HCT116 (cell line): ENCODE data around the gene PPP3CB. TPM values are rescaled to one million over a fixed set of nuclear protein-coding genes. Genes with fewer than 3 reads are reported as not detected.

Source experiments
- ATAC-seq: fragments of 200-7000 bp; cut with Tn5 transposase; 2 replicates; pipeline ENCODE4 v1.9.1; 2020; ENCODE audit warnings: mild to moderate bottlenecking, moderate library complexity
- BruUV-seq: library from RNA; stranded (reverse); fragments of 400-500 nt; replicated peaks from 2 replicates; lab custom pipeline; 2021; lab: Mats Ljungman, UMichigan
- CTCF ChIA-PET: fragments of 300-600 bp; sonication (Branson Sonifier 250); formaldehyde crosslinking; loops from one replicate; lab custom pipeline; 2021; ENCODE audit warnings: antibody characterized with exemption; lab: Charles Lee
- POLR2A ChIA-PET: fragments of 300-600, 350-600 bp; sonication (Branson Sonifier 250); formaldehyde crosslinking; loops from one replicate; lab custom pipeline; 2021; ENCODE audit warnings: antibody characterized with exemption; lab: Charles Lee
- RAD21 ChIA-PET, 2 experiments: fragments of 300-600 bp; sonication (Branson Sonifier 250); formaldehyde crosslinking; loops; one replicate each; lab custom pipeline; 2023; ENCODE audit warnings: low total read pairs in 2 of 2; ENCODE audit not compliant: uncharacterized antibody in 2 of 2, unreplicated experiment in 2 of 2, low non-redundant PET in 1 of 2; lab: Charles Lee
- DNase-seq: peaks from one replicate; pipeline ENCODE4 v3.0.0-alpha.2; 2010; ENCODE audit warnings: low read depth, low spot score
- H2AFZ ChIP-seq: fragments of 200-600 bp; shearing (Covaris generic), sonication (generic); 2 replicates; pipeline ENCODE4 v1.6.1; 2017; ENCODE audit warnings: low read depth, mixed run types, mixed read lengths, antibody characterized with exemption, low read length; ENCODE audit not compliant: poor library complexity, severe bottlenecking
- H3K27ac ChIP-seq: 2 replicates; pipeline ENCODE4 v1.5.1; 2012; ENCODE audit warnings: low read depth, low read length
- H3K27me3 ChIP-seq: fragments of 200-600 bp; sonication (generic); 2 replicates; pipeline ENCODE4 v1.6.1; 2016; ENCODE audit warnings: mixed run types, low read length, mixed read lengths; ENCODE audit not compliant: insufficient read depth
- H3K36me3 ChIP-seq, 2 experiments: fragments of 200-500 bp in 1 of 2; fragments of 200-600 bp in 1 of 2; sonication (Bioruptor generic) in 1 of 2; sonication (generic) in 1 of 2; 2 replicates each; pipeline versions ENCODE4 v1.5.1 to v1.6.1; 2014 to 2016; ENCODE audit warnings: low read length in 2 of 2, inconsistent platforms in 1 of 2, mixed read lengths in 1 of 2, mixed run types in 1 of 2; ENCODE audit not compliant: insufficient read depth in 2 of 2, control insufficient read depth in 1 of 2
- H3K4me1 ChIP-seq, 2 experiments: fragments of 200-600 bp in 1 of 2; sonication (generic) in 1 of 2; 2 replicates each; pipeline versions ENCODE4 v1.5.1 to v1.6.1; 2012 to 2017; ENCODE audit warnings: low read length in 2 of 2, inconsistent platforms in 1 of 2, mild to moderate bottlenecking in 1 of 2, mixed read lengths in 1 of 2, mixed run types in 1 of 2, moderate library complexity in 1 of 2; ENCODE audit not compliant: insufficient read depth in 2 of 2, control insufficient read depth in 1 of 2
- H3K4me2 ChIP-seq: fragments of 200-600 bp; sonication (generic); 2 replicates; pipeline ENCODE4 v1.6.1; 2017; ENCODE audit warnings: mixed run types, low read length, mixed read lengths
- H3K4me3 ChIP-seq, 2 experiments: fragments of 200-600 bp in 1 of 2; sonication (generic) in 1 of 2; replicated peaks in 1 of 2; 2 replicates each; pipeline ENCODE4 v1.5.1; 2011 to 2016; ENCODE audit warnings: low read length in 2 of 2, control low read depth in 1 of 2, low read depth in 1 of 2, mild to moderate bottlenecking in 1 of 2, mixed read lengths in 1 of 2, mixed run types in 1 of 2
- H3K79me2 ChIP-seq: fragments of 200-600 bp; sonication (generic); 2 replicates; pipeline ENCODE4 v1.6.1; 2017; ENCODE audit warnings: mild to moderate bottlenecking, mixed run types, low read length, moderate library complexity, mixed read lengths; ENCODE audit not compliant: insufficient read depth
- H3K9ac ChIP-seq: fragments of 200-600 bp; sonication (generic); 2 replicates; pipeline ENCODE4 v1.6.1; 2016; ENCODE audit warnings: low read length, mixed read lengths
- H3K9me2 ChIP-seq: fragments of 200-600 bp; sonication (generic), shearing (Covaris generic); 2 replicates; pipeline ENCODE4 v1.6.1; 2017; ENCODE audit warnings: mixed run types, mild to moderate bottlenecking, moderate library complexity; ENCODE audit not compliant: insufficient read depth
- H3K9me3 ChIP-seq, 2 experiments: fragments of 200-500 bp in 1 of 2; fragments of 200-600 bp in 1 of 2; sonication (Bioruptor generic) in 1 of 2; sonication (generic) in 1 of 2; 2 replicates each; pipeline ENCODE4 v1.6.1; 2014 to 2017; ENCODE audit warnings: low read length in 2 of 2, mixed read lengths in 2 of 2, inconsistent platforms in 1 of 2, low read depth in 1 of 2, mild to moderate bottlenecking in 1 of 2, mixed run types in 1 of 2, moderate library complexity in 1 of 2; ENCODE audit not compliant: control insufficient read depth in 1 of 2, insufficient read depth in 1 of 2
- H4K20me1 ChIP-seq: fragments of 200-600 bp; sonication (generic), shearing (Covaris generic); 2 replicates; pipeline ENCODE4 v1.6.1; 2017; ENCODE audit warnings: mixed run types, mild to moderate bottlenecking, moderate library complexity; ENCODE audit not compliant: insufficient read depth
- CTCF ChIP-seq, 3 experiments: fragments of 200-600 bp in 1 of 3; sonication (generic) in 1 of 3; IDR thresholded peaks in 2 of 3; conservative IDR thresholded peaks in 1 of 3; 2 replicates each; pipeline ENCODE4 v1.5.1; 2012 to 2017; ENCODE audit warnings: low read depth in 2 of 3, low read length in 2 of 3, antibody characterized with exemption in 1 of 3, borderline replicate concordance in 1 of 3, control low read depth in 1 of 3, mild to moderate bottlenecking in 1 of 3, mixed read lengths in 1 of 3, mixed run types in 1 of 3, moderate library complexity in 1 of 3; ENCODE audit not compliant: insufficient read depth in 1 of 3
- FOSL1 ChIP-seq: IDR thresholded peaks from 2 replicates; pipeline ENCODE4 v1.6.1; 2012; ENCODE audit warnings: low read depth
- MAX ChIP-seq: IDR thresholded peaks from 2 replicates; pipeline ENCODE4 v1.6.1; 2012
- RAD21 ChIP-seq: IDR thresholded peaks from 2 replicates; pipeline ENCODE4 v1.6.1; 2012; ENCODE audit warnings: low read depth, mild to moderate bottlenecking
- REST ChIP-seq: IDR thresholded peaks from 2 replicates; pipeline ENCODE4 v1.6.1; 2012; ENCODE audit warnings: low read depth
- SP1 ChIP-seq: IDR thresholded peaks from 2 replicates; pipeline ENCODE4 v1.6.1; 2012; ENCODE audit warnings: low read depth
- TCF7L2 ChIP-seq: IDR thresholded peaks from 2 replicates; pipeline ENCODE4 v1.7.0; 2011; ENCODE audit warnings: borderline replicate concordance, inconsistent platforms; ENCODE audit not compliant: insufficient read depth, insufficient read length; ENCODE audit errors: extremely low read depth
- ZBTB33 ChIP-seq: IDR thresholded peaks from 2 replicates; pipeline ENCODE4 v1.6.1; 2011; ENCODE audit warnings: mild to moderate bottlenecking, low read length, moderate library complexity; ENCODE audit not compliant: insufficient replicate concordance; ENCODE audit errors: extremely low read depth
- ZNF274 ChIP-seq: fragments of 200-500 bp; sonication (Bioruptor generic); IDR thresholded peaks from 2 replicates; pipeline ENCODE4 v1.6.1; 2014; ENCODE audit warnings: mild to moderate bottlenecking, low read depth, low read length, inconsistent platforms
- intact Hi-C: fragments of 100-400 bp; cut with micrococcal nuclease; formaldehyde crosslinking; loops from 2 replicates; pipeline ENCODE4 v1.10.0; 2022
- total RNA-seq: library from RNA; stranded (reverse); gene quantifications from one replicate; pipeline ENCODE4 v1.2.1, GENCODE V29; 2021; ENCODE audit not compliant: unreplicated experiment

PPP3CB gene
- total RNA-seq, 1 experiment from 2014 or later, result 32.0 TPM

- intact Hi-C loops, result no loop called here
- CTCF ChIA-PET, result no interaction called here
- no peak overlapping the region for H3K4me3 ChIP-seq
- no peak overlapping the region for H3K27ac ChIP-seq
- 0 out of 4 replicates have a peak, but pooled peaks cover 0 to 2% of the 10 kb centered on the region in 2 experiments for H3K36me3 ChIP-seq
- DNase-seq (no peak), ATAC-seq (no peak)
- TF ChIP-seq SP1 (no peak), MAX (no peak), ZBTB33 (no peak), TCF7L2 (no peak), REST (no peak), CTCF (IDR thresholded peaks at IDR 0.05 in 2 of 3, conservative IDR thresholded peaks at IDR 0.05 in 1 of 3; ENCODE audit: borderline replicate concordance in 1 of 3, insufficient read depth in 1 of 3, low read depth in 2 of 3, low read length in 2 of 3) (no peak), FOSL1 (no peak), ZNF274 (no peak), RAD21 (no peak)
- H3K9ac ChIP-seq, result no peak overlapping the region
- no peaks in the 10 kb centered on the region for H3K9me3 ChIP-seq
- no peaks in the 10 kb centered on the region for H3K79me2 ChIP-seq
- H3K9me2 ChIP-seq, result no peaks in the 10 kb centered on the region
- H3K4me1 ChIP-seq, result no peaks in the 10 kb centered on the region
- H4K20me1 ChIP-seq, result no peaks in the 10 kb centered on the region
- RAD21 ChIA-PET, result interaction anchor here in 1 of 2 experiments (0.5 kb wide), 1 partner anchor 29 kb away, joined by 5 read pairs; no protein-coding TSS in a partner anchor
- no peaks in the 10 kb centered on the region for H3K27me3 ChIP-seq
- H3K4me2 ChIP-seq, result no peak overlapping the region
- POLR2A ChIA-PET, result no interaction called here
- H2AFZ ChIP-seq, result no peak overlapping the region
- no TSS peak for BruUV-seq
Measured at GRCh38 chr10:73446926-73447325, 48.9 kb downstream of the PPP3CB start.
